SH-SY5Y (cell line): ENCODE results near the gene SGCB.

Experiments used
- GATA2 ChIP-seq: IDR thresholded peaks from 2 replicates; pipeline ENCODE4 v1.6.1; 2011; ENCODE audit warnings: mild to moderate bottlenecking, low read depth, low read length
- GATA3 ChIP-seq: IDR thresholded peaks from 2 replicates; pipeline ENCODE4 v1.6.1; 2011; ENCODE audit warnings: low read depth, mild to moderate bottlenecking, low read length, moderate library complexity

- no peak for TF ChIP-seq GATA3
- no peak for TF ChIP-seq GATA2
These were observed 23.2 kb downstream of the SGCB start for GRCh38 chr4:52014903-52015302.
